Suprapubic skin (tissue), 4 donors: ENCODE results near the gene GREB1L.

Experiments
- CTCF ChIP-seq, 2 donors: fragments of 200-600 bp in 1 of 2; fragments of 450-650 bp in 1 of 2; sonication (generic) in 1 of 2; IDR thresholded peaks; one replicate each; pipeline ENCODE4 v1.5.1; 2016 to 2019; ENCODE audit warnings: antibody characterized with exemption in 2 of 2, mild to moderate bottlenecking in 1 of 2, moderate library complexity in 1 of 2
- EP300 ChIP-seq: sonication (generic); formaldehyde crosslinking; IDR thresholded peaks from one replicate; pipeline ENCODE4 v1.6.1; 2017; ENCODE audit warnings: antibody characterized with exemption
- POLR2A ChIP-seq, 2 donors: fragments of 450-650 bp; IDR thresholded peaks; one replicate each; pipeline ENCODE4 v1.6.1; 2017; ENCODE audit warnings: antibody characterized with exemption in 2 of 2, mild to moderate bottlenecking in 2 of 2, moderate library complexity in 2 of 2
- POLR2AphosphoS5 ChIP-seq, 3 donors: sonication (generic); formaldehyde crosslinking; IDR thresholded peaks; one replicate each; pipeline ENCODE4 v1.6.1; 2017; ENCODE audit warnings: antibody characterized with exemption in 3 of 3

- TF ChIP-seq POLR2AphosphoS5 (IDR thresholded peaks at IDR 0.05) (no peak), CTCF (IDR thresholded peaks at IDR 0.05) (no peak), POLR2A (IDR thresholded peaks at IDR 0.05) (no peak), EP300 (no peak)
Observed at GRCh38 chr18:21265971-21266673, 24.1 kb downstream of the GREB1L start.
